ENCODE results near the gene FBXO7. TPM values are rescaled to one million over a fixed set of nuclear protein-coding genes. Genes with fewer than 3 reads are reported as not detected.

The FBXO7 gene
- total RNA-seq, 1 experiment from 2014 or later, result 85.1 TPM

DNA sequence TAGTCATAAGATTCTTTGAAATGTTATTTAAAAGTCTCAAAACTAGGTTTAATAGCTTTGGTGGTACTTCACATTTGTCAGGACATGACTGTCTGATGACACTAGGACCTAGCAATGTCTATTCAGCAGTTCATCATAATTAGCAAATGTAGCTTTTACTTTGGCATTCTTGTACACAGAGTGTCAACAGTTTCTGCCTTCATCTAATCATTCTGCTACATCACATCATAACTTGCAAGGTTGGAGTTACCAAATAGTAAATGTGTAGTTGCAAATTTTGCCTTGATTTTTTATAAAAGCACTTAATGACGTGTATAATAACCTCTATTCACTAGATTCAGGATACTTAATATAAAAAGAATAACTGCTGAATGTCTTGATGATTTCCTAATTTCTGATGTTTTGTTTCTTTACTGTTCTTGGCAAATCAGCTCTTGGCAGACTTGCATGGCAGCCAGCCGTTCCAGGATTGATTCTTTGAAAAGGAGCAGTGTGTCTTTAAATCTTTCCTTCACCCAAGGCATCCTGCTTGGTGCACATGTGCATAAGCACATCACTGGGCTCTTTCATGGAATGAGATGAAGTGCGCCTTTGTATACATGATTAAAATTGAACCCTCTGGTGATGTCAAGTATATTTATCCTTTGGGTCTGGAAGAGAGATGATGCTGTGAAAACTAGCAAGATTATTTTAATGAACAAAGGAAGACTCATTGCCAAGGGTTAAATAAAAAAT lies 12.2 kb downstream of the FBXO7 start:
- ChIA-PET POLR2A (no interaction called here), CTCF (no interaction called here)
- Histone ChIP-seq H3K36me3 (ENCODE audit: control insufficient read depth, insufficient read depth, low read length) (no peaks in the 10 kb centered on the region; the same call in 1 of the 2 replicates), H3K4me3 (ENCODE audit: low read depth, low read length) (no peak overlapping the region), H3K4me1 (no peaks in the 10 kb centered on the region), H3K27me3 (replicated peaks; ENCODE audit: control insufficient read depth, insufficient read depth, low read length) (no peaks in the 10 kb centered on the region), H3K9me3 (no peaks in the 10 kb centered on the region)
- no TSS peak for BruUV-seq (replicated peaks)
- intact Hi-C loops (cut with micrococcal nuclease; ENCODE audit: unreplicated experiment), result no loop called here
- TF ChIP-seq, protein P1, sequence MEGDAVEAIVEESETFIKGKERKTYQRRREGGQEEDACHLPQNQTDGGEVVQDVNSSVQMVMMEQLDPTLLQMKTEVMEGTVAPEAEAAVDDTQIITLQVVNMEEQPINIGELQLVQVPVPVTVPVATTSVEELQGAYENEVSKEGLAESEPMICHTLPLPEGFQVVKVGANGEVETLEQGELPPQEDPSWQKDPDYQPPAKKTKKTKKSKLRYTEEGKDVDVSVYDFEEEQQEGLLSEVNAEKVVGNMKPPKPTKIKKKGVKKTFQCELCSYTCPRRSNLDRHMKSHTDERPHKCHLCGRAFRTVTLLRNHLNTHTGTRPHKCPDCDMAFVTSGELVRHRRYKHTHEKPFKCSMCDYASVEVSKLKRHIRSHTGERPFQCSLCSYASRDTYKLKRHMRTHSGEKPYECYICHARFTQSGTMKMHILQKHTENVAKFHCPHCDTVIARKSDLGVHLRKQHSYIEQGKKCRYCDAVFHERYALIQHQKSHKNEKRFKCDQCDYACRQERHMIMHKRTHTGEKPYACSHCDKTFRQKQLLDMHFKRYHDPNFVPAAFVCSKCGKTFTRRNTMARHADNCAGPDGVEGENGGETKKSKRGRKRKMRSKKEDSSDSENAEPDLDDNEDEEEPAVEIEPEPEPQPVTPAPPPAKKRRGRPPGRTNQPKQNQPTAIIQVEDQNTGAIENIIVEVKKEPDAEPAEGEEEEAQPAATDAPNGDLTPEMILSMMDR (IDR thresholded peaks at IDR 0.05; ENCODE audit: insufficient read depth in 1 of 2, low read depth in 1 of 2, low read length in 1 of 2, severe bottlenecking in 1 of 2, unreplicated experiment in 1 of 2), result no peak
- H3K36me3 Mint-ChIP-seq (ENCODE audit: insufficient read depth, unreplicated experiment), result peaks cover 47% of the 10 kb centered on the region
- H3K4me1 Mint-ChIP-seq (ENCODE audit: low read depth, unreplicated experiment), result no peaks in the 10 kb centered on the region
- no peaks in the 10 kb centered on the region for H3K27me3 Mint-ChIP-seq (ENCODE audit: insufficient read depth, unreplicated experiment)
- no peak for DNase-seq
- no peaks in the 10 kb centered on the region for H3K9me3 Mint-ChIP-seq (ENCODE audit: unreplicated experiment)
- no peak overlapping the region for H3K27ac Mint-ChIP-seq (ENCODE audit: unreplicated experiment)
- H3K4me3 Mint-ChIP-seq (ENCODE audit: unreplicated experiment), result no peak overlapping the region

GRCh38 chr22:32487461-32487860 lies 12.8 kb downstream of the FBXO7 start:
- ChIA-PET POLR2A (no interaction called here), CTCF (no interaction called here)
- no peaks in the 10 kb centered on the region for H3K4me1 Mint-ChIP-seq (ENCODE audit: low read depth, unreplicated experiment)
- no peaks in the 10 kb centered on the region; the same call in 1 of the 2 replicates for H3K36me3 ChIP-seq (ENCODE audit: control insufficient read depth, insufficient read depth, low read length)
- H3K27me3 ChIP-seq (replicated peaks; ENCODE audit: control insufficient read depth, insufficient read depth, low read length), result no peaks in the 10 kb centered on the region
- no peak overlapping the region for H3K27ac Mint-ChIP-seq (ENCODE audit: unreplicated experiment)
- H3K27me3 Mint-ChIP-seq (ENCODE audit: insufficient read depth, unreplicated experiment), result no peaks in the 10 kb centered on the region
- no peak overlapping the region for H3K4me3 ChIP-seq (ENCODE audit: low read depth, low read length)
- peaks cover 53% of the 10 kb centered on the region for H3K36me3 Mint-ChIP-seq (ENCODE audit: insufficient read depth, unreplicated experiment)
- no TSS peak for BruUV-seq (replicated peaks)
- intact Hi-C loops (cut with micrococcal nuclease; ENCODE audit: unreplicated experiment), result no loop called here
- H3K9me3 ChIP-seq, result no peaks in the 10 kb centered on the region
- TF ChIP-seq, protein P1 (IDR thresholded peaks at IDR 0.05; ENCODE audit: insufficient read depth in 1 of 2, low read depth in 1 of 2, low read length in 1 of 2, severe bottlenecking in 1 of 2, unreplicated experiment in 1 of 2), result no peak
- H3K4me1 ChIP-seq, result no peaks in the 10 kb centered on the region
- H3K9me3 Mint-ChIP-seq (ENCODE audit: unreplicated experiment), result no peaks in the 10 kb centered on the region
- H3K4me3 Mint-ChIP-seq (ENCODE audit: unreplicated experiment), result no peak overlapping the region
- no peak for DNase-seq

DNA sequence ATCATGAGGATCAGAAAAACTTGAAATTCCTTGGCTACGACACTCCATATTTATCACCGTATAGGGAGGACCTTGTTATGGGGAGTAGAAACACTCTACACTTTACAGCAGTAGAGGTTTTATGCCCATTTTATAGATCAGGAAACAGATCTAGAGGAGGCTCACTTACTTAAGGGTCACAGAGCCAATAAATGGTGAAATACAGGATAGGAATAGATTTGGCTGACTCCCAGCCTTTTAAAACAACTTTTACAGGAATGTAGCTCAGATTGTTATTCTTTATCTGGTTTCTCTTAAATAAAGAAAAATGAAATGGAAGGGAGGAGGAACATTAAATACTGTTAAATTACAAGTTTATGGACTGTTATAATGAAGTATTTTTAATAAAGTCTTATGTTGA lies 14.8 kb downstream of the FBXO7 start:
- ChIA-PET POLR2A (no interaction called here), CTCF (no interaction called here)
- TF ChIP-seq, protein P1 (IDR thresholded peaks at IDR 0.05; ENCODE audit: insufficient read depth in 1 of 2, low read depth in 1 of 2, low read length in 1 of 2, severe bottlenecking in 1 of 2, unreplicated experiment in 1 of 2), result no peak
- H3K36me3 ChIP-seq (ENCODE audit: control insufficient read depth, insufficient read depth, low read length), result peaks cover 2% of the 10 kb centered on the region; the same call in 1 of the 2 replicates
- H3K36me3 Mint-ChIP-seq (ENCODE audit: insufficient read depth, unreplicated experiment), result peaks cover 63% of the 10 kb centered on the region
- DNase-seq, result no peak
- no peaks in the 10 kb centered on the region for H3K9me3 ChIP-seq
- no peaks in the 10 kb centered on the region for H3K27me3 ChIP-seq (replicated peaks; ENCODE audit: control insufficient read depth, insufficient read depth, low read length)
- no peaks in the 10 kb centered on the region for H3K9me3 Mint-ChIP-seq (ENCODE audit: unreplicated experiment)
- no peak overlapping the region for H3K27ac Mint-ChIP-seq (ENCODE audit: unreplicated experiment)
- no peaks in the 10 kb centered on the region for H3K27me3 Mint-ChIP-seq (ENCODE audit: insufficient read depth, unreplicated experiment)
- H3K4me3 Mint-ChIP-seq (ENCODE audit: unreplicated experiment), result no peak overlapping the region
- H3K4me3 ChIP-seq (ENCODE audit: low read depth, low read length), result no peak overlapping the region
- no peaks in the 10 kb centered on the region for H3K4me1 ChIP-seq
- no peaks in the 10 kb centered on the region for H3K4me1 Mint-ChIP-seq (ENCODE audit: low read depth, unreplicated experiment)
- no TSS peak for BruUV-seq (replicated peaks)
- intact Hi-C loops (cut with micrococcal nuclease; ENCODE audit: unreplicated experiment), result no loop called here
